Skin epidermis (tissue), 12 donors: ENCODE measurements around the gene WDR12.
A peak's percentile ranks its signal among the peaks of the same experiment; 100 is the strongest.
"Not testable (repeated sequence)": the region's sequence is repeated elsewhere in the genome, so short reads cannot be mapped to it uniquely, and the experiment has no call there.

Source experiments
- H3K27ac ChIP-seq, 21 experiments: fragments of 200-600 bp; sonication (generic) in 11 of 21; one replicate each; pipeline ENCODE4 v1.5.0; 2020; ENCODE audit warnings: mild to moderate bottlenecking in 3 of 21, inconsistent platforms in 2 of 21, moderate library complexity in 2 of 21
- H3K4me3 ChIP-seq, 7 experiments: fragments of 200-600 bp; sonication (generic) in 2 of 7; one replicate each; pipeline ENCODE4 v1.5.0; 2020; ENCODE audit warnings: inconsistent platforms in 2 of 7, mild to moderate bottlenecking in 2 of 7, moderate library complexity in 1 of 7

WDR12 gene

GRCh38 chr2:202911512-202912341 lies at the start of gene WDR12, which contains the start of gene CARF:
Gene WDR12 (minus strand): TSS chr2:202911673. CDS start chr2:202911476, 197 bp downstream.
Gene CARF (plus strand): TSS chr2:202912275. CDS start chr2:202941903, 29,628 bp downstream.
- peak within 1 kb of the TSS; percentile 47 to 82 (median 68) for H3K4me3 ChIP-seq
- H3K27ac ChIP-seq: peak within 1 kb of the TSS in 20 of 21 experiments; percentile 70 to 95 (median 84)

GRCh38 chr2:202960524-202960923 lies 49.1 kb upstream of the WDR12 start:
- no peak overlapping the region for H3K27ac ChIP-seq
- no peak overlapping the region for H3K4me3 ChIP-seq

GRCh38 chr2:202950592-202950991 lies 39.1 kb upstream of the WDR12 start:
- Histone ChIP-seq H3K4me3 (no peak overlapping the region), H3K27ac (no peak overlapping the region)

GRCh38 chr2:202949333-202949732 lies 37.9 kb upstream of the WDR12 start:
- H3K27ac ChIP-seq, H3K4me3 ChIP-seq: not testable (repeated sequence)

- no peak overlapping the region for H3K4me3 ChIP-seq
- no peak overlapping the region for H3K27ac ChIP-seq
Observed at GRCh38 chr2:202945497-202945896, 34.0 kb upstream of the WDR12 start.

GRCh38 chr2:202944816-202945215 lies 33.3 kb upstream of the WDR12 start:
- H3K27ac ChIP-seq: no peak overlapping the region
- no peak overlapping the region for H3K4me3 ChIP-seq

GRCh38 chr2:202944408-202944807 lies 32.9 kb upstream of the WDR12 start:
- no peak overlapping the region for H3K4me3 ChIP-seq
- no peak overlapping the region for H3K27ac ChIP-seq

GRCh38 chr2:202941771-202942170 lies 30.3 kb upstream of the WDR12 start:
- H3K4me3 ChIP-seq: no peak overlapping the region
- no peak overlapping the region for H3K27ac ChIP-seq

GRCh38 chr2:202938960-202939359 lies 27.5 kb upstream of the WDR12 start:
- no peak overlapping the region for H3K4me3 ChIP-seq
- no peak overlapping the region for H3K27ac ChIP-seq

- H3K27ac ChIP-seq: no peak overlapping the region
Observed at GRCh38 chr2:202934456-202934855, 23.0 kb upstream of the WDR12 start.

GRCh38 chr2:202933958-202934357 lies 22.5 kb upstream of the WDR12 start:
- no peak overlapping the region for H3K4me3 ChIP-seq
- H3K27ac ChIP-seq: no peak overlapping the region

More at GRCh38 chr2:202934456-202934855, 23.0 kb upstream of the WDR12 start:
- no peak overlapping the region for H3K4me3 ChIP-seq

GRCh38 chr2:202933139-202933510 lies 21.7 kb upstream of the WDR12 start:
- H3K4me3 ChIP-seq: no peak overlapping the region

GRCh38 chr2:202932425-202933138 lies 21.1 kb upstream of the WDR12 start:
- no peak overlapping the region for H3K27ac ChIP-seq
- H3K4me3 ChIP-seq: no peak overlapping the region

More at GRCh38 chr2:202933139-202933510, 21.7 kb upstream of the WDR12 start:
- no peak overlapping the region for H3K27ac ChIP-seq

GRCh38 chr2:202918860-202919259 lies 7.4 kb upstream of the WDR12 start:
- no peak overlapping the region for H3K27ac ChIP-seq
- H3K4me3 ChIP-seq: no peak overlapping the region

GRCh38 chr2:202912342-202913201 lies 1.1 kb upstream of the WDR12 start:
- peak overlapping the region in 20 of 21 experiments; percentile 70 to 95 (median 84) for H3K27ac ChIP-seq
- peak overlapping the region; percentile 47 to 82 (median 68) for H3K4me3 ChIP-seq

GRCh38 chr2:202911203-202911511 lies 316 bp downstream of the WDR12 start:
- Histone ChIP-seq H3K27ac (peak overlapping the region in 20 of 21 experiments; percentile 70 to 95 (median 84)), H3K4me3 (peak overlapping the region; percentile 47 to 82 (median 68))

- Histone ChIP-seq H3K4me3 (peak overlapping the region; percentile 47 to 82 (median 68)), H3K27ac (peak overlapping the region in 8 of 21 experiments; percentile 73 to 95 (median 88))
Observed at GRCh38 chr2:202910698-202911097, 775 bp downstream of the WDR12 start.

GRCh38 chr2:202910250-202910649 lies 1.2 kb downstream of the WDR12 start:
- Histone ChIP-seq H3K27ac (peak overlapping the region in 1 of 21 experiments; percentile 89), H3K4me3 (peak overlapping the region in 4 of 7 experiments; percentile 62 to 82 (median 72))

GRCh38 chr2:202909394-202910192 lies 1.9 kb downstream of the WDR12 start:
- H3K27ac ChIP-seq: no peak overlapping the region
- H3K4me3 ChIP-seq: no peak overlapping the region
